ENCODE measurements around the gene ERAL1.
"Not testable (repeated sequence)": the region's sequence is repeated elsewhere in the genome, so short reads cannot be mapped to it uniquely, and the experiment has no call there.

ERAL1 gene

DNA sequence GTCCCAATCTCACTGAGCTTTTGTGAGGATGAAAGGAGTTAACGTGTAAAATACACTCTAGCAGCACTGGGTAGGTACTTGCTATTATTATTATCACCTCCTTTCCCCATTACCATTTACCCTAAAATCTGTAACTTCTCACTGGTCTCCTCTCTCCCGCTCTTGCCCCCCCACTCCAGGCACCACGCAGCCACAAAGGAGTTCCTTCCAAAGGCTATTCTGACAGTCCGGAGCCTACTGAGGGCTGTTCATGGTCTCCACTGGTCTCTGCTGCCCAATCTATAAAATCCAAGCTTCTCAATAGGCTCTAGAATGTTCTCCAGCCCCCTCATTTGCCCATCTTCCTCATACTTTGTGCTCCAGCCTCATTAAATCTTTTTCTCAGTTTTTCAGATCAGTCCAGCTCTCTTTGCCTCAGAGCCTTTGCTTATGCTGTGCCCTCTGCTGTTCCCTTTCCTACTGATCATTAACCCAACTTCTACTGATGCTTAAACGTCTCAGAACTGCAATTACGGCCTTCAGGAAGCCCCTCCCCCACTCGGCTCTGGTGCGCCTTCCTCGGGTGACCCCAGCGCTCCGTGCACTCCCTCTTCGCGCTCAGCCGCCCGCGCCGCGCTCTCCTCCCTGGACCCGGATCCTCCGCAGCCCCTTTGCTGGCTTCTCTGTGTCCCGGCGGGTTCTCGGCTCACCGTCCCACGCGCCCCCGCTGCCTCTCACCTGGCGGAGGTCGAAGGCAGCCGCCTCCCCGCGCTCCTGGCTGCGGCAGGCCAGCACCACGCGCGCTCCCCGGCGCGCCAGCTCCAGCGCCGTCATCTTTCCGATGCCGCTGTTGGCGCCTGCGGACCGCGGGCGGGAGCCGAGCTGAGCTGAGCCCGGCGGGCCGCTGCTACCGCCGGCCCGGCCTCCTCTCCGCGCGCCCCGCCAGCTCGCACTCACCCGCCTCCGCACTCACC, 47.3 kb downstream of the ERAL1 start:
- FAIRE-seq = no peak

- no peak for FAIRE-seq
Measured at GRCh38 chr17:28902819-28903545, 48.2 kb downstream of the ERAL1 start, which contains the start of gene DHRS13. Gene DHRS13 (minus strand): TSS chr17:28903079. CDS start chr17:28902944, 135 bp downstream.

DNA sequence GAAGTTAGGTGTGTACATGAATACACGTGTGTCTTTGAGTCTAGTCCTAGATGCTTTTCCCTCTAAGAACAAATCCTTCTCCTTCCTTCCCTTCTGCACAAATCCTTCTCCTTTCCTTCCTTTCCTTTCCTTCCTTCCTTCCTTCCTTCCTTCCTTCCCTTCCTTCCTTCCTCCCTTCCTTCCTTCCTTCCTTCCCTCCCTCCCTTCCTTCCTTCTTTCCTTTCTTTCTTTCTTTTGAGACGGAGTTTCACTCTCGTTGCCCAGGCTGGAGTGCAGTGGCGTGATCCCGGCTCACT, 48.7 kb downstream of the ERAL1 start:
- not testable (repeated sequence) for FAIRE-seq

DNA sequence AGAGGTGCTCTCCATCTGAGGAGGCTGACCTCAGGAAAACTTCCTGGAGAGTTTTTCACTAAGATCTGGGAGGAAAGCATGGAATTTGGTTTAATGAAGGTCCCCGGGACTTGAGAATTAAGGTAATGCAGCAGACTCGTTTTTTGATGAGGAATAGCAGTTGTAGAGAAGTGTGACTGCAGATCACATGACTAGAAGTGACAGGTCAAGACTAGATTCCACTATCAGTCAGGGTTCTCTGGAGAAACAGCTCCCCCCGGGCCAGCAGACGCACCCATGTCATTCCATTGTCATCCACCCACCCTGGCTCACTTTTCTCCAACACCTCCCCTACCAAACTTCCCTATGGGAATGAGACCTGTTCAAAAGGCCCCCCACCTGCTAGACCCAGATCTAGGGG, 50.0 kb downstream of the ERAL1 start:
- FAIRE-seq = no peak

- no peak for FAIRE-seq
Measured at GRCh38 chr17:28906276-28906675, 51.5 kb downstream of the ERAL1 start.

- FAIRE-seq = no peak
Measured at GRCh38 chr17:28906706-28907438, 52.1 kb downstream of the ERAL1 start.

DNA sequence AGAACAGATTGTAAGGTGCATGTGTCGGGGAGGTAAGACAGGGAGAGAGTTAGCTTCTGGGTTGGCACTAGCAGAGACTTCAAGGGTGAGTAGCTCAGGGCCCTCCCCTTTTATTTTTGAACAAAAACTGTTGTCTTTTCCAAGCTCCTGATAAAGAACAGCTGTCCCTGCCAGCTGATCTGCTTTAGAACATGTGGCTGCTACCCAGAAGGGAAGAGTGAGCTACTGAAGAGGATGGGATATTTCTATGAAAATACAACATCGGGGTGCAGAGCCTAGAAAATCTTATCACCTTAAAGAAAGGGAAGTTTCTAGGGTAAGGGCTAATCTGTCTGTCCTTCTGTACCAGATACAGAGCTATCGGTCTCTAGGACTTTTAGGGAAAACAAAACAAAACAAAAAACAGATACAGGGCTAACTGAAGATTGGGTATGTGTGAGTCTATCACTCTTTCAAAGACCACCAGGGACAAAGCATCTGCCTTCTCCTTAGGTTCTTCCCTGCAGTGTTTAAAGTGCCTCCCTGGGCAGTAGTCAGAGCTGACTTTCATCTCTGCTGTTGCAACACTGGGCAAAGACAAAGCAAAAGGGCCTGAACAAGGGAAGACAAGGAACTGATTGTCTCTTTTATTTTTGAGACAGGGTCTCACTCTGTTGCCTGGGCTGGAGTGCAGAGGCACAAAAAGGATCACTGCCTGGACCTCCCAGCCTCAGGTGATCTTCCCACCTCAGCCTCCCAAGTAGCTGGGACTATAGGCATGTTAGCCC, 53.1 kb downstream of the ERAL1 start:
- no peak for FAIRE-seq

GRCh38 chr17:28908640-28909167, 53.9 kb downstream of the ERAL1 start:
- FAIRE-seq = no peak

DNA sequence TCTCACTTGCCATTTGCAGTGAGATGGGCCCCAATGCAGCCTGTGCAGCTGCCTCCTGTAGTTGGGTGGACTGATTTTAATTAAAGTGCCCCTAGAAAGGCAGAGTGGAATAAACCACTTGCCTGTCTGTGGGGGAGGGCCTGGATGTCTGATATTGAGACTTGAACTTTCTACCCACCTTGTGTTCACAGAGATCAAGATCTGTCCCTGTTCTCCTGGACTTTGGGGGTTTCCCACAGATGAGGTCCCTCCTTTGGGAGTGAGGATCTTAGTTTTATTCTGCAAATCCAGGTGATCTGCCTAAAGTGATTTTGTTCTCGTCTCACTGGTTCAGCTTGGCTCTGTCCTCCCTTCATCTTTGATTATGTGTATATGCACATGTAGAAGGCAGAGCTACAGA, 55.7 kb downstream of the ERAL1 start:
- FAIRE-seq = no peak

Data from G401.6 (cell line).